HuH-7.5 (cell line): ENCODE measurements around the gene LRRC59.

ENCODE experiments used
- DNase-seq: peaks from one replicate; pipeline ENCODE4 v3.0.0; 2011; ENCODE audit warnings: low spot score

Gene LRRC59

GRCh38 chr17:50361561-50362480, 35.5 kb downstream of the LRRC59 start:
- peak; percentile 84 for DNase-seq

GRCh38 chr17:50360486-50361115, 36.7 kb downstream of the LRRC59 start:
- DNase-seq: no peak

- no peak for DNase-seq
Measured at GRCh38 chr17:50359998-50360461, 37.3 kb downstream of the LRRC59 start.

- DNase-seq: no peak
Measured at GRCh38 chr17:50359005-50359699, 38.2 kb downstream of the LRRC59 start.

- DNase-seq: no peak
Measured at GRCh38 chr17:50358177-50358576, 39.1 kb downstream of the LRRC59 start.

GRCh38 chr17:50356892-50357510, 40.3 kb downstream of the LRRC59 start:
- DNase-seq: no peak

- DNase-seq: no peak
Measured at GRCh38 chr17:50356418-50356817, 40.9 kb downstream of the LRRC59 start.

- no peak for DNase-seq
Measured at GRCh38 chr17:50355701-50356341, 41.5 kb downstream of the LRRC59 start.

GRCh38 chr17:50355336-50355700, 42.0 kb downstream of the LRRC59 start:
- DNase-seq: no peak

GRCh38 chr17:50354776-50355175, 42.5 kb downstream of the LRRC59 start:
- DNase-seq: no peak

- DNase-seq: no peak
Measured at GRCh38 chr17:50354198-50354597, 43.1 kb downstream of the LRRC59 start.

- no peak for DNase-seq
Measured at GRCh38 chr17:50353600-50354195, 43.6 kb downstream of the LRRC59 start.

GRCh38 chr17:50352693-50353599, 44.4 kb downstream of the LRRC59 start:
- no peak for DNase-seq

GRCh38 chr17:50352072-50352692, 45.1 kb downstream of the LRRC59 start:
- DNase-seq: no peak

GRCh38 chr17:50350733-50351132, 46.6 kb downstream of the LRRC59 start:
- no peak for DNase-seq

GRCh38 chr17:50349243-50349600, 48.1 kb downstream of the LRRC59 start:
- no peak for DNase-seq

GRCh38 chr17:50348522-50349242, 48.6 kb downstream of the LRRC59 start:
- DNase-seq: no peak

GRCh38 chr17:50347894-50348291, 49.4 kb downstream of the LRRC59 start:
- no peak for DNase-seq
